CD4-positive, alpha-beta T cell treated with Interleukin-6 at 100 ng/mL for 8 hours (primary cell): ENCODE data around the gene NRXN2.
"Not testable (repeated sequence)": the region's sequence is repeated elsewhere in the genome, so short reads cannot be mapped to it uniquely, and the experiment has no call there.

ENCODE experiments used
- DNase-seq: peaks from one replicate; pipeline ENCODE4 v3.0.0-alpha.2; 2020; ENCODE audit warnings: mixed read lengths, low spot score

NRXN2 gene

DNA sequence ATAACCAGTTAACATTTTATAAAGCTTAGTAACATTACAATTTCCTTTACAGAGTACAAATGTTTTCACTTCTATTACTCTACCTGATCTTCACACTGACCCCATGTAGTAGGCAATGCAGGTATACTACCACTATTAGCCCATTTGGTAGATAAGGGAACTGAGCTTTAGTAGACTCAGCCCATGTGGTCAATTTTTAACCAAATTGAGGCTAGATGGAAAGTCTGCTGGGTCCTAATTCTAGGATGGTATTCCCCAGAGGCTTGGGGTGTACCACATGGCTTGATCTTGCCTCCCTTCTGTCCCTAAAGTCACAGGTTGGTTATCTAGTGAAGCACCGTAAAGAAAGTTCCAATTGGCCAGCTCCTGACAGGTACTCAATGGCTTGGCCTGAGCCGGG, 48.2 kb downstream of the NRXN2 start:
- no peak for DNase-seq

DNA sequence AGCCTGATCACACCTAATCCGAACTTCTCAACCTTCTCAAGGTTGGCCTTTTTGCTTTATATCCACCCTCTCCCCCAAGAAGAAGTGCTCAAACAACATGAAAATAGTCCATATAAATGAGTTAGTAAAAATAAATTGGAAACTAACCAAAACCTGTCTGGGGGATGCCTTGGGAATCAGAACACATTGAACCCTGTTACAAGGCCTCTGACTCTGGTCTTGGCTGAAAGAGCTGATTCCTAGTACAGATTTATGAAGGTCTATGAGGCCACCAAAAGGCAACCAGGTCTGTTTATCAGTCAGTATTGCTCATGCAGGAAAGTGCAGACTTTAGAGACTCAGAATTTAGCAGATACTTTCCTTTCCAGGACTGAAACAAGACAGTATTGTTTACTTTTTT, 49.7 kb downstream of the NRXN2 start:
- no peak for DNase-seq

DNA sequence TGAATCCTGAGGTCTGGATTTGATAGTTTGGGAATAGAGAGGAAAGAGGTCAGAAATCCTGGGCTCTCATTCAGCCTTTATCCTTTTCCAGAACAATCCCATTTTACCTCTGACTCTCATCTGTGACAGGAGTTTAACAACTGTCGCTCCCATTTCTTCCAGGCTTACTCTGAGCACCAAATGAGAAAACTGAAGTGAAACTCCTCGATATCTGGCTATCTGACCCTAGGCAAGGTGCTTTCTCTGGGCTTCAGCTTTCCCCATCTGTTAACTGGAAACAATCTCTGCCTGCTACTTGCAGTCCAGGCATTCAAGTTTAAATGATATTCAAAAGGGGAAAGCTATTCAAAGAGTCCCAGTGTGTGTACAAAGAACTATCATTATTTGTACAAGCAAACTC, 50.1 kb downstream of the NRXN2 start:
- DNase-seq: no peak

DNA sequence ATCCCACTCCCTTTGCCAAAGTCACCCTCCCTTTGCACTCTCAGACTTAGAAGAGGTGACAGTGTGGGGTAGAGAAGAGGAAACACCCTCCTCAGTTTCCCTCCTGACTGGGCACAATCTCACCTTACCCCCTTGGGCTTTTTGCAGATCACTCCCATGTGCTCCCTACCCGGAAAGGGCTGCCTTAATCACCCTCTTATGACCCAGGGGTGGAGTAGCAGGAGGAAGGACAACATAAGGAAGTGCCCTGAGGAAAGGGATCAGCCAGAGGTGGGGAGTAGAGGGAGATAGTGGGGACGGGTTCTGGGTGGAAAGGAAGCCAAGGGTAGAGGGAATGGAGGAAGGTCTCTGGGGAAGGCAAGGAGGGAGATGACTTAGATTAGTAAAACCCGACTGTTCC, 52.0 kb downstream of the NRXN2 start:
- no peak for DNase-seq

DNA sequence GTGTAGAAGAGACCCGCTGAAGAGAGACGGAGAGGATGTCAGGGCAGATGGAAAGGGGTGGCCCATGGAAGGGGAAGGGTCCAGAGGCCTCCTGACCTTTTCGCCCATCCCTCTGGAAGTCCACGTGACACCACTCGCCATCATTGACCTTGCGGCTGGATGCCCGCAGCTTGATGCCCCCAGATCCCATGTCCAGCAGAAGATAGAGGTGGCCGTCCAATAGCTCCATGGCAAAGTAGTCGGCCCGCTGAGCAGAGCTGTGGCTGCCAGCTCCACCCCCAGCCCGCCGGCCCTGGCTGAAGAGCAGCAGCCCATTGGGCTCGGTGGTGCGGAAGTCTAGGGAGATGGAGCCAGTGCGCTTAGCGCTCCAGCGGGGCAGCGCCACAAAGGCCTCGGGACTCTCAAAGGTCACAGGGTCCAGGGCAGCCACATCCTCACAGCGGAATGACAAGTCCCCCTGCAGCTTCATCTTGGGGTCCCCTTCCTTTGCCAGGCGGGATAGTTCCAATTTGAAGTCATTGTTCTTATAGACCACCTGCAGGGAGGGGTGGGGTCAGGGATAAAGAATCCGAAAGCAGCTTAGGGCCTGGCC, 55.7 kb downstream of the NRXN2 start:
- no peak for DNase-seq

DNA sequence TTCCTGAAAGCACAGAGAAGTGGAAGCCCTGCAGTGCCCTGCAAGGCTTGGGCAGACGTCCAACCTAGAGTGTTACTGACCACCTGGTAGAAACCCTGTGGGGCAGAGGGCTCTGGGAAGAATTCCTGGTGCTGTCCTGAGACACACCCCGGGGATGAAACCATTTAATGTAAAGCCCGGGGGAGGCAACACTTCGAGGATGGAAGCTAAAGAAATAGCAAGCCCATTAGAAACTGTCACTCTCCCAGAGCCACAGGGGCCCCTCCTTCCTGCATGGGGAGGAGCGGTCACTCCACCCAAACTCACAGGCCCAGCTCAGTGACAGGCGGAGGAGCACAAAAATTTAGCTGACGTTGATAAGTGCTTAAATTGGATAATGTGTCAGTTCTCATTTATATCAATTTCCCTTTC, 57.6 kb downstream of the NRXN2 start:
- DNase-seq: no peak

DNA sequence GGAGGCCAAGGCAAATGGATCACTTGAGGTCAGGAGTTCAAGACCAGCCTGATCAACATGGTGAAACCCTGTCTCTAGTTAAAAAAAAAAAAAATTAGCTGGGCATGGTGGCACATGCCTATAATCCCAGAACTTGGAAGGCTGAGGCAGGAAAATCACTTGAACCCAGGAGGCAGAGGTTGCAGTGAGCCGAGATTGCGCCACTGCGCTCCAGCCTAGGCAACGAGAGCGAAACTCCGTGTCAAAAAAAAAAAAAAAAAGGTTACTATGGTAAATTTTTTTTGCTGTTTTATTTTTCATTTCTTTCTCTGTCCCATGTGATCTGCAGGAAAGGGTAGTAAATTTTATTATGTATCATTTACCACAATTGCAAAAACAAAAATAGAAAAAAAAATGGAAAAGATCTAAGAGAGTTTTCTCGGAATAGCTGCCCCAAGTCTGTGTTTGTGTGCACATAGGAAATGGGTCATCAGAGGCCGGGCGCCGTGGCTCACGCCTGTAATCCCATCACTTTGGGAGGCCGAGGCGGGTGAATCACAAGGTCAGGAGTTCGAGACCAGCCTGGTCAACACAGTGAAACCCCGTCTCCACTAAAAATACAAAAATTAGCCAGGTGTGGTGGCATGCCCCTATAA, 58.6 kb downstream of the NRXN2 start:
- DNase-seq: not testable (repeated sequence)

DNA sequence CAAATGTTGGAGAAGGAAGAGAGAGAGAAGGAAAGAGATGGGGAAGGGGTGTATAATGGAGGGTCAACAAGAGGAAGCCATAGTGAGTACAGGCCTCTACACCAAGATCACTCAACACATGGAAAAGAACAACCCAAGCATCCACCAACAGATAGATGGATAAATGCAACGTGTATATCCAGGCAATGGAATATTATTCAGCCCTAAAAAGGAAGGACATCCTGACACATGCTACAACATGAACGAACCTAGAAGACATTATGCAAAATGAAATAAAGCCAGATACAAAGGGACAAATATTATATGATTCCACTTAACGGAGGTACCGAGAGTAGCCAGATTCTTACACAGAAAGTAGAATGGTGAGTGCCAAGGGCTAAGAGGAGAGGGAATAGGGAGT, 59.3 kb downstream of the NRXN2 start:
- no peak for DNase-seq

DNA sequence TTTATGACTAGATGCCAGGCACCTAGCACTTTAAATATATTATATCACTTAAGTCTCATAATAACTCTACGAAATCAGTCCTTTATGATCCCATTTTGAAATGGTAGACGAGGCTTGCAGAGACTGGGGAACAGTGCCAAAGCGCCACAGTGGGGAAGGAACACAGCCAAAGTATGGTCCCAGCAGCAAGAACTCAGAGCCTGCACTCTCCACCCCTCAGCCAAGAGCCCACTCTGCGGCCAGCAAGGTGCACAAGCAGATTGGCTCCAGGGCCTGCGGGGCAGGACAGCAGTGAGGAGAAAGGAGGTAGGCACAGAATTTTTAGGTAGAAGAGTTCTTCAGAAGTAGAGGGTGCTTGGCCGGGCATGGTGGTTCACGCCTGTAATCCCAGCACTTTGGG, 61.4 kb downstream of the NRXN2 start:
- DNase-seq: no peak

DNA sequence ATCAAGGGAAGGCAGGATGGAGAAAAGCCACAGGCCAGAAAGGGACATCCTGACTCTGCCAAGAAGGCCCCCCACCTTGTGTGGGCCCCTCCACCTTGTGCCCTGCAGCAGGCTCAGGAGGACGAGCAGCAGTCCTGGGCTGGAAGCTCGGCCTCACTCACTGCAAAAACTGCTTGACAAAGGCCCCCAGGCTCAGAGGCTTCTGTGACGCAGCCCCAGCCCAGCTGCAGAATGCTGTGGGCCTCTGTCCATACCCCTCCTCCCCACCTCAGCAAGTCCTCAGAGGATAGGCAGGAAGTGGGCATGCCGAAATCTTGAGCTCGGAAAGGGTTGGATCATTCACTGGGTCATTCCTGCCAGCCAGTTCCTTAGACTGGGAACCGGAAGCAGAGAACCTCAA, 61.9 kb downstream of the NRXN2 start:
- no peak for DNase-seq

DNA sequence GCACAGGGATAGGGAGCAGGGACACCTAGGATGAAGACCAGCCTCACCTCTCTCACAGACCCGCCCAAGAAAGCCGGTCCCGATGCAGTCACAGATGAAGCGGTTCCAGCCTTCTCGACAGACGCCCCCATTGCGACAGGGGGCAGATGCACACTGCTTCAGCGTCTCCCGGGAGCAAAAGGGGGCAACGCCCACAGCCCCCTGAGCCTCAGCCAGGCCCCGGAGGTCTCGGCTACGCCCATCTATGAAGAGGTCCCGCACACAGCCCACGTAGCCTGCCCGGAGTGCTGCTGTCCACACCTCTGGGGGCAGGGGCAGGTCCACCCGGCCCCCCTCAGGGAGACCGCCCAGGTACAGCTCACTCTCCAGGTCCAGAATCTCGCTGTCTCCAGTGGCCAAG, 62.3 kb downstream of the NRXN2 start:
- DNase-seq: no peak

DNA sequence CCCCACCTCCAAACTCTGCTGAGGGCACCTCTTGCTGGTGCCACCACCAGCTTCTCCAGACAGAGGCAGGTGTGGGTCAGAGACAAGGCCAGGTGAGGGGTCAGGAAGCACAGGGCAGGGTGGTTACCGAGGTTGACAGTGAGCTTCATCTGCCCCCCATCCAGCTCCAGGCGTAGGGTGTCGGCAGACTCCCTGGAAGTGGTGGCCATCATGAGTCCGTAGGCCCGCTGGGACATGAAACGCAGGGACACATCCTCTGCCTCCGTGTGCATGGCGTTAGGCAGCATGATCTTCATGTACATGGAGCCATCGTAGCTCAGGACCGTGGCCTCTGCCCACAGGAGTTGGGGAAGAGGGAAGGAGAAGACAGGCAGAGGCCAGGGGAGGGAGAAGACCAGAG, 62.8 kb downstream of the NRXN2 start:
- no peak for DNase-seq

DNA sequence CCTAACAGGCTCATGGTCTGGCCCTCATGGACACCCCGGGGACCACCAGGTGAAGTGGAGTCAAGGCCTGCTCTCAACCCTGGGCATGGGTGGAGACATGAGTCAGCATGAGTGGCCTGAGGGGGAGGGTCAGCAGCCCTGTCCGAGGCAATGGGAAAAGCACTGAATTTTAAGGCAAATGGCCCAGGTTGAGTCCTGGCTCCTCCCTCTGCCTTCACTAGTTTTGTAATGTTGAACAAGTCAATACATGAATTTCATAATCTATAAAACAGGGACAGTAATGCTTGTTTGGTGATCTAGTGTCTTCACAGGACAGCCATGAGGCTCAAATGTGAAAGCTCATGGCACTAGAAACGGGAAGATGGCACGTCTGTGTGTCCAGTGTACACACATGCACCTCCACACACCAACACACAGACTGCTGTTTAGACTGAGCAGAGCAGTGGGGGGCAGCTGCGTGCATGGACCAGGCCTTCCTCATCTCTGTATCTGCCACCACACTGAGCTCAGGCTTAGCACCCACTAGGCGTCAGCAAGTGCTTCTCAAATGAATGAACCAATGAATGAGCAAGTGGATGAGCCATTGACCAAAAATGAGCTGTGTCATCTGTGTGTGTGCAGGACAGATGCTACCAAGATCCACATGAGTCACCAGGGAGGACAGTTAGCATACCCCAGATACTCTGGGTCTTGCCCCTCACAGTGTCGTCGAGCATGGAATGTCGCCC, 63.4 kb downstream of the NRXN2 start:
- DNase-seq: no peak

DNA sequence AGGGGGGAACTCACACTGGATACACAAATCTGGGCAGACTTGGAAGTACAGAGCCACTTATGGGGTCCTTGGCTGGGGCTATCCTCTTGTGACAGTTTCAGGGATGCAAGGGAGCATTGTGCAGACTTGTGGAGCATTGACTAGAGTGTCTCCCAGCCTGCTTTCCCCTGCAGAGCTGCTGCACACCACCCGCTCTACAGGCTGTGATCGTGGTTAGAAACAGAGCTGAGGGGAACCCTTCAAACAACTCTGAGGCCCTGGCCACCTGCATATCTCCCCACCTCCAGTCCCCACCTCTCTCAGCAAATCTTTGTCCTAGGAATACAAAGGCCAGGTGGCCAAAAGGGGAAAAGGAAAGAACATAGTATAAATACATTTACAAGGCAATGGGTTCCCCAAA, 64.7 kb downstream of the NRXN2 start:
- no peak for DNase-seq

DNA sequence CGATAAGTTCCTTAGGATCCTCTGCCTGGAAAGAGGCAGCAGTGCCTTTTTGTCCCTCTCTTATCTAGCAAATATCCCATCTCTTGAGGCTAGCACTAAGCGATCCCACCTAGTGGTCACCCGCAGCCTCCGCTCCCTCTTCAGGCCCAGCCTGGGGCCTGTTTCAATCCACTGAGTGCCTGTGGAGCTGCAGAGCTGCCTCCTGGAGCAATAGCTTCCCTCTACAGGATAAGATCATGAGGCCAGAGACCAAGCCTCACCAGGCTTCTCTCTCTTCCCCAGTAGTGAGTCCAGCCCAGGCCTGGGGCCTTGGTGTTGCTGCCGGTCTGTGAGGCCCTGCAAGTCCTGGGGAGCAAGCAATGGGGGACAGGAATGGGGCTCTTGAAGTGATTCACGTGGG, 66.1 kb downstream of the NRXN2 start:
- DNase-seq: no peak

DNA sequence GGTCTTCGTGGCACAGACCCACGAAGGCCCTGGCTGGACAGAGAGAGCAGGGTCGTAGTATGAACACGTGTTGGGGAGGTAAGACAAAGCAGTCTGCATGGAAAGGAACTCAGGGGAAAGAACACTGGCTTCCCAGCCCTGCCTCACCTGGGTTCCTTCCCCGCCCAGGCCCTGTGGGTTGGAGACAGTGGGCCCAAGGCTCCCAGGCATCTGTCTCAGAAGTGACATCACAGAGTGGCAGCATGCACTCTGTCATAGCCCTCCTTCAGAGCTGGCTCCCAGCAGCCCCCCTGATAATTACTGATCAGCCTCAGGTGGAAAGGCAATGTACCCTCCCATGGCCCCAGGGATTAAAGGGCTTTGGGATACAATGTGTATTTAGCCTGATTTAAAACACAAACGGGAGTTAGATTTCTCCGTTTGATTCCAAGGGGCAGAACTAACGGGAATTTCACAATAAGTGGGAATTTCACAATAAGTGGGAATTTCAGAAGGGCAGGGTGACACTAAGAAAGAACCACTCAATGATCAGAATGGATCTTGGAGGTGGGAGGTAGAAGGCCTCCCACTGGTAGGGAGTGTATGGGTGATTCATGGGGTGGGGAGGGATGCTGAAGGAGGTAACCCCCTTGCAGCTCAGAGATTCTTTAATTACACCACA, 66.9 kb downstream of the NRXN2 start:
- DNase-seq: no peak

DNA sequence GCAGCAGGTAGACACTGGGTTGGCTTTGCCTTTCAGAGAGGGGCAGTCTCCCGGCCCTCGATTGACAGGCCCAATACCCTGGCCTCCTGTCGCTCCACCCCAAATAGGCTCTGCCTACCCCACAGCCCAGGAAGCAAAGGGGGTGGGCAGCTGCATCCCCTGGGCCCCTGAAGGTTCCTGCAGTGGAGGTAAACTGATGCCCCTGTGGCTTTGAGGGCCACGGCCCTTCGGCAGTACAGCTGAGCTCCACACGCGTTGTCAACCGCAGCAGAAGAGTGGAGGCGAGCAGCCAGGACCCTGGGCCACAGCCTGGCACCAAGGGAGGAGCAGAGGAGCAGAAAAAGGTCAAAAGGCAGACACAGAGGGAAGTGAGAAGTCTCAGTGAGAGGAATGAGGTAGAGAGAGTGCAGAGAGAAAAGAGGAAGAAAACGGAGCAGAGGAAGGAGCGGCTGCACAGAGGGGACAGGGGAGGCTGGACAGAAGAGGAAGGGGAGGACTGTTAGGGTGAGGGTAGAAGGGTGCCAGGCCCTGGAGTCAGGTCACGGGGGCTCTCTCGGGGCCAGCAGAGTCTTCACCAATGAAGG, 67.9 kb downstream of the NRXN2 start:
- DNase-seq: no peak

DNA sequence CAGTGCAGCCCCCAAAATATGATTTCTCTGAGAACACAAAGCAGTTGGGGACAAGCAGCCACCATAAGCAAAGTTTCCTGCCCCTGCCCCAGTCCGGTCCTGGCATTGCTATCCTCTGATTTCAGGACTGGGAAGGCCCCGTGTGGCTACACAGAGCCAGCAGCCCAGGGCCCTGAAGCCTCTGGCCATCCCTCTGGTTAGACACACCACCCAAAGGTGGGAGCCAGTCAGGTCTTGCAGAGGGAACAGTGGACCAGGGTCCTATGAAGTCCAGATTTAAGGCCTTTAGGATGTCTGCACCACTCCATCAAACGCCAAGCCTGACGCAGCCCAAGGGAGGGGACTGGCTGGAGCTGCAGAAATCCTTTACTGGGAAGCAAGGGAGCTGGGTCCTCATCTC, 68.6 kb downstream of the NRXN2 start:
- no peak for DNase-seq

DNA sequence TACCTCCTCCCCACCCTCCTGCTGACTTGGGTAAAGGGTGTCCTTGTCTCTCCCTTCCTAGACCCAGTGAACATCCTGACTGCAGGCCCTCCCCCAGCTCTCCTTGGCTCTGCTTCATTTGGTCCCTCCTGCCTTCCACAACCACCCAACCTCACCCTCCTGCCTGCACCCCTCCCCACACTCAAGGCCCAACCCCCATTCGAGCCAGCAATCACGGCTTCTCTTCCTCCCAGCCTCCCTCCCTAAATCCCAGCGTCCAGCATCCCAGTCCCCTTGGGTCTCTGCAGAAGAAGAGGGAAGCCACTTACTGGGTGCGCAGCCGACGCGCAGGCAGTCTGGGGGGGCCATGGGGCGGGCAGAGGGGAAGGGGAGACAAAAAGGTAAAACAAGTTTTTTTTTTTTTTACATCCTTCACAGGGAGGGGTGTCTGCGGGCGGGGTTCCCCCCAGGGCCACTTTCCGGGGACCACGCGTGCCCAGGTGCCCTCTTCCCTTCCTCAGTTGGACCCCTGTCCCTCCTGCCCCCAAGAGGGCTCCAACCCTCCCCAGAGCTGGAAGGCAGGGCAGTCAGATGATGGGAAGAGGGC, 69.5 kb downstream of the NRXN2 start:
- no peak for DNase-seq

DNA sequence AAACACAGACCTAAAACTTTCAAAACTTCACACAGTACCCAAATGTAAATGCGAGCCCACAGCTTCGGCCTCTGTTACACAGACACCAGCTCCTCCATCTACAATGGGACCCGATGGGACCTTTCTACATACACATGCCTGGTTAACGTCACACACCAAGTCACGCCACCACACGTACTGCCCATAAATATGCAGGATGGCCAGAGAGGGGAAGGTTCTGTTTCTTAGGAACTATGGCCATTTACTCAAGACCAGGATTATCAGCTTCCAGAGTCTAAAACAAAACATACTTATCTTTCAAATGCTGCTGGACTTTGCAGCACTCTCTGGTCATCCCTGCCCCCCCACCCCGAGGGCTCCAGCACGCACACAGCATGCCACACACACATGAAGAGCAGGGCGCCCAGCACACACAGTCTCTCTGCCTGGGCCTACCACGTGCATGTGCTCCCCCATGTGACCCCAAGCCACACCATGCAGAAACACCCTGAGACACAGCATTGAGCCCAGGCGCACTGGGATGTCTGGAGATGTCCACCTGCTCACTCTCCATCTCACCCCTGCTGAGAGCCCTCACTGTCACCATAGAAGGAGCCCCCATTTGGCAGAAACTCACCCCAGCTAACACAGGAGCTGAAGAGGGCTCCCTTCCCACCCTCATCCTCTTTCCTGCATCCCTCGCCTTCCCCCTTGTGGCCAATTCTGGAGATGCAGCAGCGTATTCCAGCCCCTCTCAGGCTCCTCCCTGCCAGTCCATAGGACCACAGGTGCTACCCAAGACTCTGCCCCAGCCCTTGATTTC, 70.2 kb downstream of the NRXN2 start:
- DNase-seq: peak; percentile 58

DNA sequence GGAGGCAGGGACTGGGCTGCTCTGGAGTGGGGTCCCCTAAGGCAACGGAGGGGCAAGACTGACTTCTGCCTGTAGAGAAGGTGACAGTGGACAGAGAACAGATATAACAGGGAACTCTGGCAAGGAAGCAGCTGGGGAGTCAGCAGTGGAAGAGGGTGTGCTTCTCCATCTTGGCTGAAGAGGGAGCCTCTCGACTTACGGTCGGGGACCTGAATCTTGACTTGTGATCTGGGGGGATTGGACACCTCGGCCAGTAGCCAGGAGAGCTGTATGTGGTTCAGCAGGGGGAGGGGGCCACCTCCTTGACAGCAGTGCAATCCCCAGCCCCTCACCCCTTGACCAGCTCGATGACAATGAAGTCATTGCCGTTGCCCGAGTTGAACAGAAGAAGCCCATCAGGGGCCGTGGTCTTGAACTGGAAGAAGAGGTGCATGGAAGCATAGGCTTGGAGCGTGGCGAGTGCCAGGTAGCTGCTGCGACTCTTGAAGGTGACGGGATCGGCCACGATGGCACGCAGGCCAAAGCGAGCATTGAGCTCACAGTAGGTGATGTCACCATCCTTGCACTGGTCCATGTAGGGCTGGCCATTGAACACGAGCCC, 72.0 kb downstream of the NRXN2 start:
- DNase-seq: no peak
